Measurements from ENCODE around the gene ZNHIT6.

The ZNHIT6 gene

DNA sequence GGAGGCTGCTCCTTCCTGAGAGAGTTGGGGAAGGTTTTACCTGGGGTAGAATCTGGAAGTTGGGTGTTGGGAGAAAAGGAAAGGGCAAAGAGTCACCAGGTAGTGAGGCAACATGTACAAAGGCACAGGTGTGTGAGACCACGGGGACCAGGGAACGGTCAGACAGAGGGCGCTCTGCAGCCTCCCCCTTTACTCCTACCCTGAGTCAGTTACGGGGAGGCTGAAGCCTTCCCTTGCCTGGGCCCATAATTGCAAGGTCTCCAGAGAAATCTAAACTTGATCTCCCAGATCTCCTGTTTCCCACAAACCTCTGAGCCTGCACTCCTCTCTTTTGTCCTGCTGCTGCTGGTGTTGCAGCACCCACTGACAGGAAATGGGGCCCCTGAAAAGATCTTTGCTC is 105.7 kb downstream of the ZNHIT6 start:
- Mint-ChIP-seq H3K4me3 (no peak overlapping the region), H3K9me3 (ENCODE audit: low read depth) (peaks cover 3% of the 10 kb centered on the region), H3K4me1 (ENCODE audit: low read depth) (no peaks in the 10 kb centered on the region), H3K27me3 (no peaks in the 10 kb centered on the region), H3K27ac (no peak overlapping the region), H3K36me3 (peaks cover 3% of the 10 kb centered on the region)

DNA sequence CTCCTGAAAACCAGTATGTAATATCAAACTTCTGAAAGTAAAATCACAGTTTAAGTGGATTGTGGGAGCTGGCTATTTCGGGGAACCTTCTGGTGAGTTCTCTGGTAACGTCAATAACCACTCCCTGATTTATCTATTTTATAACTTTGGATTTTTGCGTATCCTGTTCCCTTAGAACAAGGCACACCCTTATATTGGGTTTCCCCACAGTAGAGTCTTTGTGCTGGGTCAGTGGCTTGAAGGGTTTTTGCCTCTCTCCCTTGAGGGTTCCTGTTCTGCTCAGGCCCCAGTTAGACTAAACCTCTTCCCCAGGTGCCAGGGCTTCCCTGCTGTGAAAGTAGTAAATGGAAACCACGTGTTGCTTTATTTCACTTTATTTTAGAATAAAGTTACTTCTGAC is 106.3 kb downstream of the ZNHIT6 start:
- Mint-ChIP-seq H3K4me3 (no peak overlapping the region), H3K36me3 (peaks cover 3% of the 10 kb centered on the region), H3K4me1 (ENCODE audit: low read depth) (no peaks in the 10 kb centered on the region), H3K27ac (no peak overlapping the region), H3K9me3 (ENCODE audit: low read depth) (peaks cover 3% of the 10 kb centered on the region), H3K27me3 (no peaks in the 10 kb centered on the region)

DNA sequence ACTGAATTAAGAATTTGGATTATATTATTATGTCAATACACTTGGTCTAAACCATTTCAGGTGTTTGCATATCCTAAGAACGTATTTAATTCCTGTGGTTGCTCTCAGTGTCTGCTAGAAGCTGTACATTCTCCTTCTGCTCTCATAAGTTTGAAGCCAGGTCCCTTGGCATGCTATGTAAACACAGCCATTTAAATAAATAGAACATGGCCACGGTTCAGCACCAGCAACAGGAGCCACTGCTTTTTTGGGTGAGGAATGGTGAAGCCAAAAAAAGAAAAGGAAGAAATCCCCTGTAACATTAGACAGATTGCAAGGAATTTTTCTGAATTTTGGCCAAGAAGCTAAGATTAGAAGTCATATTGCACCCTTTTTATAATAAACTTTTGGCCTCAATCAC is 108.6 kb downstream of the ZNHIT6 start:
- Mint-ChIP-seq H3K4me1 (ENCODE audit: low read depth) (no peaks in the 10 kb centered on the region), H3K27me3 (no peaks in the 10 kb centered on the region), H3K4me3 (no peak overlapping the region), H3K27ac (no peak overlapping the region), H3K36me3 (peaks cover 3% of the 10 kb centered on the region), H3K9me3 (ENCODE audit: low read depth) (peaks cover 3% of the 10 kb centered on the region)

Measured in activated naive CD8-positive, alpha-beta T cell (primary cell).